T-cell (primary cell): ENCODE data around the gene OSBP2. TPM values are rescaled to one million over a fixed set of nuclear protein-coding genes. Genes with fewer than 3 reads are reported as not detected.
"Not testable (repeated sequence)": the region's sequence is repeated elsewhere in the genome, so short reads cannot be mapped to it uniquely, and the experiment has no call there.

ENCODE experiments used
- ATAC-seq, 4 experiments: fragments of 200-7000 bp in 3 of 4; fragments of 150-1000 bp in 1 of 4; cut with Tn5 transposase; replicated peaks in 1 of 4; 1 replicate in 3 of 4; 2 replicates in 1 of 4; pipeline ENCODE4 v1.10.0; 2021; ENCODE audit warnings: moderate library complexity in 3 of 4, mild to moderate bottlenecking in 2 of 4, moderate number of reproducible peaks in 1 of 4
- CTCF ChIA-PET, 2 donors: fragments of 300-600 bp; sonication (Branson Sonifier 250); formaldehyde crosslinking; loops; one replicate each; lab custom pipeline; 2022; ENCODE audit warnings: antibody characterized with exemption in 2 of 2; lab: Charles Lee
- POLR2A ChIA-PET, 2 donors: fragments of 300-600 bp; sonication (Branson Sonifier 250); formaldehyde crosslinking; loops; one replicate each; lab custom pipeline; 2022; ENCODE audit warnings: antibody characterized with exemption in 2 of 2; lab: Charles Lee
- DNase-seq, 35 experiments: peaks; one replicate each; pipeline versions ENCODE4 v3.0.0 to v3.0.0-alpha.2; 2013 to 2023
- H3K27ac ChIP-seq: one replicate; pipeline ENCODE4 v1.5.1; 2013; ENCODE audit warnings: low read length
- H3K27me3 ChIP-seq, 2 experiments: replicated peaks in 1 of 2; 1 replicate in 1 of 2; 2 replicates in 1 of 2; pipeline versions ENCODE4 v1.6.1 to v1.7.0; 2013; ENCODE audit warnings: low read length in 1 of 2, mixed read lengths in 1 of 2; ENCODE audit not compliant: control insufficient read depth in 2 of 2, insufficient read depth in 2 of 2; ENCODE audit errors: extremely low read depth in 1 of 2
- H3K36me3 ChIP-seq, 2 donors: 1 replicate in 1 of 2; 2 replicates in 1 of 2; pipeline versions ENCODE4 v1.6.1 to v1.7.0; 2013; ENCODE audit warnings: low read length in 1 of 2; ENCODE audit not compliant: control insufficient read depth in 2 of 2, insufficient read depth in 1 of 2; ENCODE audit errors: extremely low read depth in 1 of 2
- H3K4me1 ChIP-seq, 2 experiments: 1 replicate in 1 of 2; 2 replicates in 1 of 2; pipeline versions ENCODE4 v1.6.1 to v1.7.0; 2013; ENCODE audit warnings: low read length in 2 of 2, mixed read lengths in 1 of 2; ENCODE audit not compliant: insufficient read depth in 2 of 2, control insufficient read depth in 1 of 2; ENCODE audit errors: extremely low read depth in 1 of 2
- H3K4me3 ChIP-seq, 2 donors: 1 replicate in 1 of 2; 2 replicates in 1 of 2; pipeline versions ENCODE4 v1.5.1 to v1.7.0; 2013; ENCODE audit warnings: mild to moderate bottlenecking in 2 of 2, low read length in 1 of 2, moderate library complexity in 1 of 2; ENCODE audit not compliant: control insufficient read depth in 1 of 2; ENCODE audit errors: extremely low read depth in 1 of 2
- H3K9me3 ChIP-seq: 2 replicates; pipeline ENCODE4 v1.7.0; 2013
- H3K27ac Mint-ChIP-seq, 2 donors: one replicate each; pipeline ENCODE4 v1.8.0; 2020 to 2021; ENCODE audit warnings: mild to moderate bottlenecking in 2 of 2, mixed read lengths in 2 of 2
- H3K27me3 Mint-ChIP-seq, 2 donors: one replicate each; pipeline ENCODE4 v1.8.0; 2021 to 2022; ENCODE audit warnings: mixed read lengths in 2 of 2
- H3K36me3 Mint-ChIP-seq: one replicate; pipeline ENCODE4 v1.8.0; 2021; ENCODE audit warnings: mixed read lengths
- H3K4me1 Mint-ChIP-seq, 3 donors: one replicate each; pipeline ENCODE4 v1.8.0; 2020 to 2022; ENCODE audit warnings: mixed read lengths in 3 of 3, mild to moderate bottlenecking in 1 of 3
- H3K4me3 Mint-ChIP-seq, 3 donors: one replicate each; pipeline ENCODE4 v1.8.0; 2020 to 2022; ENCODE audit warnings: mild to moderate bottlenecking in 3 of 3, mixed read lengths in 3 of 3, moderate library complexity in 3 of 3
- H3K9me3 Mint-ChIP-seq, 3 donors: one replicate each; pipeline ENCODE4 v1.8.0; 2020 to 2022; ENCODE audit warnings: mixed read lengths in 3 of 3
- WGBS: methylation state at CpG from one replicate; pipeline ENCODE4 v1.1.5; 2013; ENCODE audit warnings: missing lambda C conversion rate; ENCODE audit not compliant: insufficient coverage; 5-methylcytosine and 5-hydroxymethylcytosine counted together
- total RNA-seq, 35 experiments: library from RNA in 6 of 35; stranded (reverse) in 6 of 35; fragments of 120-200 nt in 1 of 35; gene quantifications; one replicate each; pipeline versions ENCODE4 v1.2.1 to v1.2.4 and lab custom pipeline; 2013 to 2026

The OSBP2 gene
- total RNA-seq, 5 donors from 2014 or later (not counting 1 experiment from before 2014, with no cell fraction given), result 1.6 to 2.8 (median 2.1) TPM

- Mint-ChIP-seq H3K36me3 (no peaks in the 10 kb centered on the region), H3K4me3 (no peak overlapping the region), H3K27me3 (peaks cover 0 to 3% of the 10 kb centered on the region in 2 donors), H3K4me1 (no peaks in the 10 kb centered on the region), H3K9me3 (no peaks in the 10 kb centered on the region), H3K27ac (no peak overlapping the region)
- no peak overlapping the region for H3K4me3 ChIP-seq
- DNase-seq, result no peak
- 45% methylated on average over 4 of the region's 7 CpGs for WGBS
- ATAC-seq, result no peak
- no peaks in the 10 kb centered on the region for H3K4me1 ChIP-seq
- H3K27me3 ChIP-seq, result no peaks in the 10 kb centered on the region
- ChIA-PET CTCF (interaction anchor here (0.5 to 1.1 kb wide), 3 partner anchors 13 to 387 kb away, joined by 3 to 4 read pairs (median 3); no protein-coding TSS in a partner anchor), POLR2A (interaction anchor here in 1 of 2 donors (0.6 kb wide), 1 partner anchor 62 kb away, joined by 5 read pairs; no protein-coding TSS in a partner anchor)
- H3K36me3 ChIP-seq, result no peaks in the 10 kb centered on the region
- H3K9me3 ChIP-seq, result no peaks in the 10 kb centered on the region
- no peak overlapping the region for H3K27ac ChIP-seq
Measured at GRCh38 chr22:30733181-30733631, 38.5 kb downstream of the OSBP2 start.

- H3K36me3 ChIP-seq, H3K36me3 Mint-ChIP-seq, H3K9me3 Mint-ChIP-seq, H3K4me3 Mint-ChIP-seq, DNase-seq, H3K4me3 ChIP-seq, H3K27ac Mint-ChIP-seq, POLR2A ChIA-PET, ATAC-seq, CTCF ChIA-PET, H3K9me3 ChIP-seq, H3K27ac ChIP-seq, H3K27me3 ChIP-seq, H3K27me3 Mint-ChIP-seq: not testable (repeated sequence)
- 65% methylated on average over 5 of the region's 7 CpGs for WGBS
- H3K4me1 ChIP-seq, result peaks cover 0 to 24% of the 10 kb centered on the region in 2 experiments
- peaks cover 0 to 24% (median 6%) of the 10 kb centered on the region in 3 donors for H3K4me1 Mint-ChIP-seq
Measured at GRCh38 chr22:30740007-30740406, 45.3 kb downstream of the OSBP2 start.

GRCh38 chr22:30740511-30740910, 45.8 kb downstream of the OSBP2 start:
- peaks cover 2 to 24% (median 6%) of the 10 kb centered on the region in 3 donors for H3K4me1 Mint-ChIP-seq
- H3K4me3 Mint-ChIP-seq, ATAC-seq, CTCF ChIA-PET, H3K36me3 Mint-ChIP-seq, H3K9me3 Mint-ChIP-seq, H3K27me3 Mint-ChIP-seq, H3K36me3 ChIP-seq, H3K27me3 ChIP-seq, H3K27ac Mint-ChIP-seq, H3K4me3 ChIP-seq, DNase-seq, H3K9me3 ChIP-seq, POLR2A ChIA-PET, H3K27ac ChIP-seq: not testable (repeated sequence)
- peaks cover 0 to 24% of the 10 kb centered on the region in 2 experiments for H3K4me1 ChIP-seq
- WGBS, result 25% methylated on average over 1 of the region's 5 CpGs

- Mint-ChIP-seq H3K36me3 (no peaks in the 10 kb centered on the region), H3K4me3 (no peak overlapping the region), H3K9me3 (no peaks in the 10 kb centered on the region), H3K4me1 (peaks cover 6 to 29% (median 8%) of the 10 kb centered on the region in 3 donors), H3K27me3 (peaks cover 5 to 7% of the 10 kb centered on the region in 2 donors), H3K27ac (no peak overlapping the region)
- no peak for DNase-seq
- Histone ChIP-seq H3K36me3 (no peaks in the 10 kb centered on the region), H3K4me3 (no peak overlapping the region), H3K27ac (no peak overlapping the region), H3K4me1 (peaks cover 0 to 24% of the 10 kb centered on the region in 2 experiments), H3K9me3 (no peaks in the 10 kb centered on the region), H3K27me3 (peaks cover 0 to 8% of the 10 kb centered on the region in 2 experiments)
- ChIA-PET CTCF (no interaction called here), POLR2A (no interaction called here)
- WGBS, result 93% methylated on average over 2 of the region's 6 CpGs
- ATAC-seq, result no peak
Measured at GRCh38 chr22:30742291-30743256, 47.9 kb downstream of the OSBP2 start.

GRCh38 chr22:30743257-30744020, 48.8 kb downstream of the OSBP2 start:
- peaks cover 0 to 8% of the 10 kb centered on the region in 2 experiments for H3K27me3 ChIP-seq
- WGBS, result 35% methylated on average over 8 of the region's 10 CpGs
- Mint-ChIP-seq H3K27me3 (peaks cover 5 to 7% of the 10 kb centered on the region in 2 donors), H3K36me3 (no peaks in the 10 kb centered on the region), H3K27ac (no peak overlapping the region), H3K4me3 (peak overlapping the region in 1 of 3 donors; percentile 15), H3K9me3 (no peaks in the 10 kb centered on the region), H3K4me1 (peaks cover 6 to 29% (median 8%) of the 10 kb centered on the region in 3 donors)
- no peaks in the 10 kb centered on the region for H3K9me3 ChIP-seq
- no peaks in the 10 kb centered on the region for H3K36me3 ChIP-seq
- H3K4me3 ChIP-seq, result no peak overlapping the region
- H3K4me1 ChIP-seq, result peaks cover 0 to 24% of the 10 kb centered on the region in 2 experiments
- ChIA-PET CTCF (no interaction called here), POLR2A (no interaction called here)
- no peak for DNase-seq
- H3K27ac ChIP-seq, result no peak overlapping the region
- ATAC-seq, result no peak

GRCh38 chr22:30744224-30744623, 49.5 kb downstream of the OSBP2 start:
- Histone ChIP-seq H3K27ac (no peak overlapping the region), H3K4me1 (peaks cover 0 to 24% of the 10 kb centered on the region in 2 experiments), H3K9me3 (no peaks in the 10 kb centered on the region), H3K27me3 (peaks cover 0 to 8% of the 10 kb centered on the region in 2 experiments), H3K4me3 (no peak overlapping the region), H3K36me3 (no peaks in the 10 kb centered on the region)
- 73% methylated on average over 2 of the region's 3 CpGs for WGBS
- Mint-ChIP-seq H3K4me3 (no peak overlapping the region), H3K36me3 (no peaks in the 10 kb centered on the region), H3K27me3 (peaks cover 5 to 6% of the 10 kb centered on the region in 2 donors), H3K4me1 (peaks cover 6 to 29% (median 8%) of the 10 kb centered on the region in 3 donors), H3K27ac (peak overlapping the region in 1 of 2 donors; percentile 11), H3K9me3 (no peaks in the 10 kb centered on the region)
- ATAC-seq (no peak), DNase-seq (no peak)
- CTCF ChIA-PET, result no interaction called here
- POLR2A ChIA-PET, result no interaction called here
